Suppressor macrophage (primary cell): ENCODE measurements around the gene MUSTN1.

Experiments
- DNase-seq, 4 experiments: peaks; one replicate each; pipeline ENCODE4 v3.0.0-alpha.2; 2020 to 2022

Gene MUSTN1

DNA sequence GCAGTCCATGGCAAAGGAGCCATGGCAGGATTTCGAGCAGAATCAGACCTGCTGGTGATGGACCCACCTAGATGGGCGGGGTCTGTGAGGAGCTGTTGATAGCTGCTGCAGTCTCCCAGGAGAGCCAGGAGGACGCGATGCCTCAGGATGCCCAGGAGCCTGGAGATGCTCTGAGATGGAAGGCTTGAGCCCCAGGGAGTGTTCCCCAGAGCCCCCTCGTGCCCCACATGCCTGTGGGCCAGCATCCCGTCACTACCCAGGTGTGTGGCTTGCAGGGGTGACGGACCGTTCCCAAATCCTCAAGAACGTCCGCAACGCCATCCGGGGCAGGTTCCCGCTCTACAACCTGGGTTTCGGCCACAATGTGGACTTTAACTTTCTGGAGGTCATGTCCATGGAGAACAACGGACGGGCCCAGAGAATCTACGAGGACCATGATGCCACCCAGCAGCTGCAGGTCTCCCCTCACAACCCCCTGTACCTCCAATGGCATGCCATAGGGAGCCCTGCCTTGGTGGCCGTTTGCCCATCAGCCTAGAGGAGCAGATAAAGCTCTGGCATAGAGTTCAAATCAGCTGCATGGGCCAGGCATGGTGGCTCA is 50.7 kb downstream of the MUSTN1 start:
- no peak for DNase-seq

DNA sequence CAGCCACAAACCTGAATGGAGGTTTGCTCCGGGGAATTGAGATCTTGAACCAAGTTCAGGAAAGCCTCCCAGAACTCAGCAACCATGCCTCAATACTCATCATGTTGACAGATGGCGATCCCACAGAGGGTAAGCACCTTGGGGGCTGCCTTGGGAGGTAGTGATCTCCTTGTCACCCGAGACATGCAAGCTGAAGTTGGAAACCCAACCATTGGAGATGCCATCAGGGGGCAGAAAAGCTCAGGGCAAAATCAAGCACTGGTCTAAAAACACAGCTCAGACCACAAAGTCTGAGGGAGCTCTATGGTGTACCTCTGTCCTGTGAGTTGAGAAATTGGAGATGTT is 51.6 kb downstream of the MUSTN1 start:
- no peak for DNase-seq
